ENCODE results near the gene FLNC. TPM values are rescaled to one million over a fixed set of nuclear protein-coding genes. Genes with fewer than 3 reads are reported as not detected.

FLNC gene
- total RNA-seq, 3 donors from 2014 or later (not counting 1 experiment from before 2014, with no cell fraction given), result 0.05 to 0.25 TPM; not detected in 1

GRCh38 chr7:128783143-128783861, 46.9 kb upstream of the FLNC start:
- intact Hi-C loops (cut with micrococcal nuclease), result no loop called here
- Mint-ChIP-seq H3K27me3 (ENCODE audit: low read depth in 2 of 2) (no peaks in the 10 kb centered on the region), H3K36me3 (no peaks in the 10 kb centered on the region), H3K27ac (no peak overlapping the region), H3K4me3 (no peak overlapping the region), H3K9me3 (no peaks in the 10 kb centered on the region), H3K4me1 (no peaks in the 10 kb centered on the region)
- DNase-seq, result no peak
- Histone ChIP-seq H3K4me3 (ENCODE audit: low read length) (no peak overlapping the region), H3K9me3 (ENCODE audit: control insufficient read depth, insufficient read depth, low read length) (no peaks in the 10 kb centered on the region), H3K36me3 (ENCODE audit: control insufficient read depth, insufficient read depth, low read length) (no peaks in the 10 kb centered on the region), H3K4me1 (ENCODE audit: control insufficient read depth, insufficient read depth, low read length) (no peaks in the 10 kb centered on the region), H3K27ac (ENCODE audit: low read length) (no peak overlapping the region), H3K27me3 (ENCODE audit: control insufficient read depth, insufficient read depth, low read length) (no peaks in the 10 kb centered on the region)
- 85% methylated on average over 15 of the region's 15 CpGs for WGBS (ENCODE audit: insufficient coverage)
- ATAC-seq, result no peak
- no peak for TF ChIP-seq CTCF (IDR thresholded peaks at IDR 0.05)

GRCh38 chr7:128785738-128786137, 44.5 kb upstream of the FLNC start:
- DNase-seq, result no peak
- Histone ChIP-seq H3K27ac (ENCODE audit: low read length) (no peak overlapping the region), H3K4me1 (ENCODE audit: control insufficient read depth, insufficient read depth, low read length) (peaks cover 7% of the 10 kb centered on the region), H3K27me3 (ENCODE audit: control insufficient read depth, insufficient read depth, low read length) (no peaks in the 10 kb centered on the region), H3K4me3 (ENCODE audit: low read length) (no peak overlapping the region), H3K9me3 (ENCODE audit: control insufficient read depth, insufficient read depth, low read length) (no peaks in the 10 kb centered on the region), H3K36me3 (ENCODE audit: control insufficient read depth, insufficient read depth, low read length) (no peaks in the 10 kb centered on the region)
- H3K36me3 Mint-ChIP-seq, result no peaks in the 10 kb centered on the region
- no peak overlapping the region for H3K27ac Mint-ChIP-seq
- no peaks in the 10 kb centered on the region for H3K9me3 Mint-ChIP-seq
- ATAC-seq, result no peak
- no peaks in the 10 kb centered on the region for H3K27me3 Mint-ChIP-seq (ENCODE audit: low read depth in 2 of 2)
- intact Hi-C loops (cut with micrococcal nuclease), result no loop called here
- 76% methylated on average over 3 of the region's 3 CpGs for WGBS (ENCODE audit: insufficient coverage)
- H3K4me3 Mint-ChIP-seq, result no peak overlapping the region
- H3K4me1 Mint-ChIP-seq, result peaks cover 3 to 8% of the 10 kb centered on the region in 2 donors
- TF ChIP-seq CTCF (IDR thresholded peaks at IDR 0.05), result no peak

- Histone ChIP-seq H3K36me3 (ENCODE audit: control insufficient read depth, insufficient read depth, low read length) (no peaks in the 10 kb centered on the region), H3K9me3 (ENCODE audit: control insufficient read depth, insufficient read depth, low read length) (no peaks in the 10 kb centered on the region), H3K4me1 (ENCODE audit: control insufficient read depth, insufficient read depth, low read length) (peaks cover 18% of the 10 kb centered on the region), H3K27ac (ENCODE audit: low read length) (no peak overlapping the region), H3K27me3 (ENCODE audit: control insufficient read depth, insufficient read depth, low read length) (no peaks in the 10 kb centered on the region), H3K4me3 (ENCODE audit: low read length) (no peak overlapping the region)
- TF ChIP-seq CTCF (IDR thresholded peaks at IDR 0.05), result no peak
- ATAC-seq (no peak), DNase-seq (no peak)
- Mint-ChIP-seq H3K4me1 (peaks cover 3 to 14% of the 10 kb centered on the region in 2 donors), H3K27ac (peak overlapping the region; percentile 56 to 83), H3K4me3 (peak overlapping the region; percentile 87), H3K27me3 (ENCODE audit: low read depth in 2 of 2) (no peaks in the 10 kb centered on the region), H3K36me3 (no peaks in the 10 kb centered on the region), H3K9me3 (no peaks in the 10 kb centered on the region)
- intact Hi-C loops (cut with micrococcal nuclease), result no loop called here
- 93% methylated on average over 8 of the region's 9 CpGs for WGBS (ENCODE audit: insufficient coverage)
These were observed 41.5 kb upstream of the FLNC start for GRCh38 chr7:128788446-128789412.

Data from natural killer cell (primary cell).